Stimulated activated naive CD8-positive, alpha-beta T cell treated with anti-CD3 and anti-CD28 coated beads, Interleukin-15, Interleukin-2, amounts not matched to agents 100 ng/mL and 50 ng/mL, for 24 hours (primary cell): ENCODE results near the gene PSMG2.

Source experiments
- H3K27ac Mint-ChIP-seq: one replicate; pipeline ENCODE4 v1.8.0; 2021; ENCODE audit warnings: mild to moderate bottlenecking, mixed read lengths
- H3K27me3 Mint-ChIP-seq: one replicate; pipeline ENCODE4 v1.8.0; 2021; ENCODE audit warnings: mixed read lengths
- H3K36me3 Mint-ChIP-seq: one replicate; pipeline ENCODE4 v1.8.0; 2021; ENCODE audit warnings: low read depth, mixed read lengths
- H3K4me1 Mint-ChIP-seq: one replicate; pipeline ENCODE4 v1.8.0; 2021; ENCODE audit warnings: low read depth, mixed read lengths
- H3K4me3 Mint-ChIP-seq: one replicate; pipeline ENCODE4 v1.8.0; 2021; ENCODE audit warnings: mild to moderate bottlenecking, mixed read lengths
- H3K9me3 Mint-ChIP-seq: one replicate; pipeline ENCODE4 v1.8.0; 2021; ENCODE audit warnings: mixed read lengths

Gene PSMG2

GRCh38 chr18:12699747-12700146, 3.1 kb upstream of the PSMG2 start:
- H3K27me3 Mint-ChIP-seq: no peaks in the 10 kb centered on the region
- H3K4me1 Mint-ChIP-seq: peaks cover 37% of the 10 kb centered on the region
- no peaks in the 10 kb centered on the region for H3K9me3 Mint-ChIP-seq
- H3K4me3 Mint-ChIP-seq: no peak overlapping the region
- H3K27ac Mint-ChIP-seq: no peak overlapping the region
- H3K36me3 Mint-ChIP-seq: peaks cover 37% of the 10 kb centered on the region

- Mint-ChIP-seq H3K4me3 (peak overlapping the region; percentile 98), H3K27me3 (no peaks in the 10 kb centered on the region), H3K9me3 (no peaks in the 10 kb centered on the region), H3K36me3 (peaks cover 43% of the 10 kb centered on the region), H3K4me1 (peaks cover 47% of the 10 kb centered on the region), H3K27ac (peak overlapping the region; percentile 99)
Measured at GRCh38 chr18:12701161-12701560, 1.7 kb upstream of the PSMG2 start.

GRCh38 chr18:12703096-12703567, 290 bp downstream of the PSMG2 start:
- peaks cover 50% of the 10 kb centered on the region for H3K4me1 Mint-ChIP-seq

GRCh38 chr18:12703664-12704063, 822 bp downstream of the PSMG2 start:
- Mint-ChIP-seq H3K4me3 (peak overlapping the region; percentile 98), H3K36me3 (peaks cover 47% of the 10 kb centered on the region), H3K27ac (peak overlapping the region; percentile 99), H3K27me3 (no peaks in the 10 kb centered on the region), H3K9me3 (no peaks in the 10 kb centered on the region), H3K4me1 (peaks cover 50% of the 10 kb centered on the region)

More at GRCh38 chr18:12703096-12703567, 290 bp downstream of the PSMG2 start:
- H3K27ac Mint-ChIP-seq: peak overlapping the region; percentile 99
- no peaks in the 10 kb centered on the region for H3K9me3 Mint-ChIP-seq
- peak overlapping the region; percentile 98 for H3K4me3 Mint-ChIP-seq
- H3K36me3 Mint-ChIP-seq: peaks cover 50% of the 10 kb centered on the region
- H3K27me3 Mint-ChIP-seq: no peaks in the 10 kb centered on the region

- Mint-ChIP-seq H3K4me1 (peaks cover under 1% of the 10 kb centered on the region), H3K36me3 (peaks cover 58% of the 10 kb centered on the region), H3K27me3 (no peaks in the 10 kb centered on the region), H3K4me3 (no peak overlapping the region), H3K9me3 (no peaks in the 10 kb centered on the region), H3K27ac (no peak overlapping the region)
Measured at GRCh38 chr18:12711446-12711845, 8.6 kb downstream of the PSMG2 start.

- Mint-ChIP-seq H3K27ac (peak overlapping the region; percentile 3), H3K9me3 (no peaks in the 10 kb centered on the region), H3K4me3 (no peak overlapping the region), H3K4me1 (peaks cover 3% of the 10 kb centered on the region), H3K36me3 (peaks cover 56% of the 10 kb centered on the region), H3K27me3 (no peaks in the 10 kb centered on the region)
Measured at GRCh38 chr18:12721495-12722275, 18.8 kb downstream of the PSMG2 start.

GRCh38 chr18:12722731-12723130, 19.9 kb downstream of the PSMG2 start:
- no peaks in the 10 kb centered on the region for H3K9me3 Mint-ChIP-seq
- no peaks in the 10 kb centered on the region for H3K27me3 Mint-ChIP-seq
- no peak overlapping the region for H3K4me3 Mint-ChIP-seq
- H3K27ac Mint-ChIP-seq: no peak overlapping the region
- peaks cover 57% of the 10 kb centered on the region for H3K36me3 Mint-ChIP-seq
- H3K4me1 Mint-ChIP-seq: peaks cover 3% of the 10 kb centered on the region

- Mint-ChIP-seq H3K27me3 (no peaks in the 10 kb centered on the region), H3K27ac (no peak overlapping the region), H3K9me3 (no peaks in the 10 kb centered on the region), H3K4me3 (no peak overlapping the region), H3K4me1 (peaks cover 3% of the 10 kb centered on the region), H3K36me3 (peaks cover 33% of the 10 kb centered on the region)
Measured at GRCh38 chr18:12726331-12726730, 23.5 kb downstream of the PSMG2 start.

GRCh38 chr18:12726774-12727550, 24.1 kb downstream of the PSMG2 start:
- Mint-ChIP-seq H3K9me3 (no peaks in the 10 kb centered on the region), H3K27ac (no peak overlapping the region), H3K4me1 (peaks cover under 1% of the 10 kb centered on the region), H3K27me3 (no peaks in the 10 kb centered on the region), H3K36me3 (peaks cover 28% of the 10 kb centered on the region), H3K4me3 (no peak overlapping the region)

GRCh38 chr18:12737243-12737902, 34.5 kb downstream of the PSMG2 start:
- Mint-ChIP-seq H3K9me3 (no peaks in the 10 kb centered on the region), H3K4me1 (no peaks in the 10 kb centered on the region), H3K27ac (no peak overlapping the region), H3K4me3 (no peak overlapping the region), H3K27me3 (no peaks in the 10 kb centered on the region), H3K36me3 (no peaks in the 10 kb centered on the region)

GRCh38 chr18:12741351-12741750, 38.5 kb downstream of the PSMG2 start:
- Mint-ChIP-seq H3K4me3 (no peak overlapping the region), H3K4me1 (no peaks in the 10 kb centered on the region), H3K36me3 (no peaks in the 10 kb centered on the region), H3K27me3 (no peaks in the 10 kb centered on the region), H3K9me3 (no peaks in the 10 kb centered on the region), H3K27ac (no peak overlapping the region)

- Mint-ChIP-seq H3K9me3 (no peaks in the 10 kb centered on the region), H3K27me3 (no peaks in the 10 kb centered on the region), H3K27ac (no peak overlapping the region), H3K36me3 (no peaks in the 10 kb centered on the region), H3K4me1 (no peaks in the 10 kb centered on the region), H3K4me3 (no peak overlapping the region)
Measured at GRCh38 chr18:12742453-12742852, 39.6 kb downstream of the PSMG2 start.

GRCh38 chr18:12744103-12744502, 41.3 kb downstream of the PSMG2 start:
- H3K4me3 Mint-ChIP-seq: no peak overlapping the region
- H3K9me3 Mint-ChIP-seq: no peaks in the 10 kb centered on the region
- no peaks in the 10 kb centered on the region for H3K36me3 Mint-ChIP-seq
- peaks cover under 1% of the 10 kb centered on the region for H3K27me3 Mint-ChIP-seq
- H3K4me1 Mint-ChIP-seq: peaks cover under 1% of the 10 kb centered on the region
- H3K27ac Mint-ChIP-seq: no peak overlapping the region

GRCh38 chr18:12745095-12745795, 42.4 kb downstream of the PSMG2 start:
- Mint-ChIP-seq H3K36me3 (no peaks in the 10 kb centered on the region), H3K9me3 (no peaks in the 10 kb centered on the region), H3K4me1 (peaks cover 12% of the 10 kb centered on the region), H3K27me3 (peaks cover 6% of the 10 kb centered on the region), H3K4me3 (no peak overlapping the region), H3K27ac (no peak overlapping the region)
